Measurements from ENCODE around the gene ZNF804A. TPM values are rescaled to one million over a fixed set of nuclear protein-coding genes. Genes with fewer than 3 reads are reported as not detected.

The ZNF804A gene
- total RNA-seq, 1 experiment from 2014 or later, result 1.5 TPM

DNA sequence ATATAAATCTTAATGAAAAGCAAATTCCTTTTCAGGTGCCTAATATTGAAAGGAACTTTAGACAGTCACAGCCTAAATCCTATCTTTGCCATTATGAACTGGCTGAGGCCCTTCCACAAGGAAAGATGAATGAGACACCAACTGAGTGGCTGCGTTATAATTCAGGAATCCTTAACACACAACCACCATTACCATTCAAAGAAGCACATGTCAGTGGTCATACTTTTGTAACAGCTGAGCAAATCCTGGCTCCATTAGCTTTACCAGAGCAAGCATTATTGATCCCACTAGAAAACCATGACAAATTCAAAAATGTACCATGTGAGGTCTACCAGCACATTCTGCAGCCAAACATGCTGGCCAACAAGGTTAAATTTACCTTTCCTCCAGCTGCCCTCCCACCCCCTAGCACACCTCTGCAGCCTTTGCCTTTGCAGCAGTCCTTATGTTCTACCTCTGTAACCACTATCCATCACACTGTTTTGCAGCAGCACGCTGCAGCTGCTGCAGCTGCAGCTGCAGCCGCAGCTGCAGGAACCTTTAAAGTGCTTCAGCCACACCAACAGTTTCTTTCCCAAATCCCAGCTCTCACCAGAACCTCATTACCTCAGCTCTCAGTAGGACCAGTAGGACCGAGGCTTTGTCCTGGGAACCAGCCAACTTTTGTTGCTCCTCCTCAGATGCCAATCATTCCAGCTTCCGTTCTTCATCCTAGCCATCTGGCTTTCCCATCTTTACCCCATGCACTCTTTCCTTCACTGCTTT, 340.1 kb downstream of the ZNF804A start:
- no peak for DNase-seq (ENCODE audit: low read depth)

DNA sequence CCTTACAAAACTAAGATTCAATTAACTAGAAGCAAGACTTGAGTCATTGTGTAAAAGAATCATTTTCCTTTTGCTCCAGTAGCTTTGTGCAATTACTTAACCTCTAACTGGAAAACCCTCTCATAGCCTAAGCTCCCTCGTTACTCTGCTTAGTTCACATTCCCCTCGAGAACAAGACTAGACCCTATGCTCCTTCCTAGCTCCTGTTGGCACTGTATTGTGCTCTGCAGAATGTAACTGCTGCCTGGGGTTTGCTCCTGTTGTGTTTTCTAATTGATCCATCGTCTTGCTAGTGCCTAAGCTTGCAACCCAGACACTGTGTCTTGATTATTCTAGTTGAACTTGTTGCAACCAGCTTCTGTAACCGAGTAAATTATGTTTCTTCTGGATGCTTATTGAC, 347.0 kb downstream of the ZNF804A start:
- DNase-seq (ENCODE audit: low read depth), result no peak

DNA sequence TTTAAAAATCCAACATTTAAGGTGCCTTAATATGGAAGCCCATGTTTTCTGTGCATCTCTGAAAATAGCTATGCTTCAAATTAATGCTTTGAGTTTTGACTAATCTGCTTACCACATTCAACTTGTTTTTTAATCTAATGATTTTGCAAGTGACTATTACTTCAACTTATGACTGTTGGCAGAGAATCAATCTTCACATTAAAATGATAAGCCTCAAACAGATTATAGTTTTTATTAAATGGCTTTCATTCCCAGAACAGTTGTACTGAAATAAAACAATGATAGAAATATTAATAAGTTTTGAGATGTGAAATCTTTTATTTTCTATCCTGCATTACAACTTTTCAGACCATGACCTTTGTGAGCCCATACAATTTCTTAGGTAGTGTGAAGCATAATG, 347.5 kb downstream of the ZNF804A start:
- no peak for DNase-seq (ENCODE audit: low read depth)

DNA sequence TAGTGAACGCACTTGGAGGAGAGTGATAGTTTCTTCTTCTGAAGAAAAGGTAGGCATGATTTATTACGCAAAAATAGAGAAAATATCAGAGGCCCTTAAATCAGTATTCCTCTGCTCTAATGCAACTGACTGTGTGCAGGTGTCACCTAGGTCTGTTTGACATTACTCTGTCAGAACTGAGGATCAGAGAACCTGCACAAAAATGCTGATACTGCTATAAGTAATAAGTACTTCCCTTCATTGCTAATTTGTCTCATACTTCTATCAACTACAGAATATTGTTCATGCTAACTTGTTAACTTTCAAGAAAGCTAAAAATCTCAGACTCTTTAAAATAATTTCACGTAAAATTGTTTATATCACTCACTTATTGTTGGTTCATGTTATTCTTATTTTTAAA, 358.5 kb downstream of the ZNF804A start:
- no peak for DNase-seq (ENCODE audit: low read depth)

DNA sequence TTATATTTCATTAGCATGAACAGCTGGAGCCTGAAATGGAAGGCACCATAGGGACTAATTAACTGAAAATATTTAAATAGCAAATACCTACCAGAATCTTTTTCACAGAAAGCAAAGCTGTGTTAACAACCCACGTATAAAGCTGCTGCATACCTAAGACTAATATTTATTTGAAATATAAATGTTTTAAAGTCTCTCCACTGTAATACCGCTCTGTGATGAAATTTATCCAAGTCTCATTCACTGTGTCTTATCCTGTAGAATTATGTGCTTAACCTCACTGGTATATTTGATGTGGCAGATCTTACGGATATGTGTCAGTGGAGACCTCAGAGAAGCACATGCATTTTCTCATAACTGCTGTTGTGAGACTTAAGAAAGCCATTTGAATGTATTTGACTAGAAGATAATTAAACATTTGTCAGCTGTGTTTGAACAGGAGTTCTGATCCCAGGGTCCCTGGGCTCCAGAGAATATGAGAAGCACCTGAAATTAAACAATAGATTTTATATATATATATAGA, 373.3 kb downstream of the ZNF804A start:
- DNase-seq (ENCODE audit: low read depth), result no peak

All from Daoy (cell line).